ENCODE measurements around the gene HMCN1.
"Not testable (repeated sequence)": the region's sequence is repeated elsewhere in the genome, so short reads cannot be mapped to it uniquely, and the experiment has no call there.

The HMCN1 gene

DNA sequence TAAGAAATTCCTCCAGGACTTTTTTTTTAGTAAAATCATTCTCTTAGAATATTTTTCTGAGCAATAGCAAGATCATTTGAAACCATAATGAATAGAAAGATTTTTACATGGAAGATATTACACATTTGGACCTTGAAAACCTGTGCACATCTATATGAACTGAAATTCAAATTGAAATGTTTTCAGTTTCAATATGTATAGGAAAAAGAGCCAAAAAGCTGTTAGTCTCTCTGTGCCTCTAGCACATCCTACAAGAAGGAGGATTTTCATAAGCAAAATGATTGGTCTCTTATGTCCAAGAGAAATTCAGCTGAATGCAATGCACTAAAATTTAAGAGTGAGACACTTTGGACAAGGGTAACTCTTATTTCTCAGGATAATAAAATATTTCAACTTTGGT, 8.2 kb downstream of the HMCN1 start:
- DNase-seq: no peak

DNA sequence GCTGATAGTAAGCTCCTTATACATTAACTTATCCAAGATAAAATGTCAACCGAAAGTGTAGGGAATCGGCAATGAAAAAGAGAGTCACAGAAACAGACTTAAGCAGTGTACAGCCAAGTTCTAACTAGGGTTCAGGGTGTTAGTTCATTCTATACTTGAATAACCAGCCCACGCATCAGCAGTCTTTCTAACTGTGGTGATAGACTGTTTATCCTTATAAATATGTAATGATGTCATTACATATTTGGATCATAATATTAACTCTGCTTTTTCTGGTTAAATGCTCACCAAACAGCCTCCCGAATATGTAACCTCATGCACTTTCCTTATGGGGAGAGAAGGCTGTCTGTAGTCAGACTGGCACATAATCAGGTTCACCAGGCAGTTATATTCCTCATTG, 11.0 kb downstream of the HMCN1 start:
- no peak for DNase-seq

DNA sequence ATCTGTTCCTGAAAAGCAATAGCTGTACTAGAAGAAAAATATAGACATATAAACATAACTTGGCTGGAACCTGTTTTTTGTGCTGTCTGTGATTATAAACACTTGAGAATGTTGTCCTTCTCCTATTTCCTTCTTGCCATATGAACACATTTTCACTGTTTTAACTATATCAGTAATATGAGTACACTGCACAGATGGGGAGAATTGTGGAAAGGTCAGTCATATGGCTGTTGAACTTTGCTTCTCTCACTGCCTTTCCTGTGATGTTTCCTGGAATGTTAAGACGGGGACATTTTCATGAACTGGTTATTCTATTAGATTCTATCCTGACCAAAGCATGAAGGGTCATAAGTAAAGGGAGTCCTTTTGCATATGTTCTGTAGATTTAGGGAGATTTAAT, 24.9 kb downstream of the HMCN1 start:
- no peak for DNase-seq

DNA sequence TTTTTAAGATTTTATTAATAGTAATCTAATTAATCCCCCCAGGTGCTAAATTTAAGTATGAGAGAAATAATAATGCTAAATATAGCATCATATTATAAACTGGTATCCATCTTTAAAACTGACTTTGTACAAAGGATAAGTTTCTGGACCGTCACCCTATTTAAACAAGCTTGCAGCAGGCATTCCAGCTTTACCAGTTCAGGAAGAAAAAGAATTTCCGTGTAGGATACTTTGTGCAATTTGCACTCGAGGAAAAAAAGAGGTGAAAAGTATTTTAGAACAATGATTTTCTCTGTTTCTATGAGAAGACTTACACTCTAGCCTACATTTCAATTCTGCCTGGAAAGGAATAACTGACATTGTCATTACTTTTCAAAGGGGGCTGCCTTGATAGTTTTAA, 27.6 kb downstream of the HMCN1 start:
- no peak for DNase-seq

DNA sequence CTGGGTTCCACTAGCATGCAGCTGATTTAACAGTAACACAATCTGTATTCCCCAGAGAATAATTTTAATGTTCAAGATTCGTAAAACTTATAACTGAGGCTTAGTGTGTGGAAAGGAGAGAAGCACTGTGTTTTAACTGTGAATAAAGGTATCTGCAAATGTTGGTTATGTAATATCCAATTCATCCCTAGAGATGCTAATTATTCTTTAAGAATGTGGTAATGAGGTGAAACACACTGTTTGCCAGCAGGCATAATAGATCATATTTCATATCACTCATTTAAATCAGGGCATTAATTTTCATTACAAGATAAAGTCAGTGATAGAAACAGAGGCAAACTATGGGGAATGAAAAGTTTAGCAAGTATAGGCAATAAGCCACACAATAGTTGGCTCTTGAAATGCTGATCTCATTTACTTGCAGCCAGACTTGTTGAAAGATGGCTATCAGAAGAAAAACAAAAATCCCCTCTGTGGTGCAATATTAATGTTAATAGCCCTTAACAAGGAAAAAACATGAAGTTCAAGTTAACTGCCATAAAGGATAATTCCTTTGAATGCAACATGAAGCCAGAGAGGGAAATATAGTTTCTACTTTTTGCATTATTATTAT, 33.4 kb downstream of the HMCN1 start:
- peak; percentile 34 for DNase-seq

DNA sequence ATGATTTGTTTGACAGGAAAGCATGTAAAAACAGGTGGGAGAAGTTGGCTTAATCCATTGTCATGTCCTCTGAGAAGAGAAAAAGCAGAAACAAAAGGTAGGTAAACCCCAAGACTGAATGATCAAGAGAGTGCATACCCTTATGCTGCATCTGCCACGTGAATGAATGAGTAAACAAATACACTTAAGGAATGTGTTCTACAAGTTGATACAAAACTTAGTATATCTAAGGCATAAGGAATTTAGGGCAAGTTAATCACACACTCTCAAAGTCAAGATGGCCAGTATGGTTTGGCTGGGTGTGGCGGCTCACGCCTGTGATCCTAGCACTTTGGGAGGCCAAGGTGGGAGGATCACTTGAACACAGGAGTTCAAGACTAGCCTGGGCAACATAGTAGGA, 34.2 kb downstream of the HMCN1 start:
- DNase-seq: no peak

DNA sequence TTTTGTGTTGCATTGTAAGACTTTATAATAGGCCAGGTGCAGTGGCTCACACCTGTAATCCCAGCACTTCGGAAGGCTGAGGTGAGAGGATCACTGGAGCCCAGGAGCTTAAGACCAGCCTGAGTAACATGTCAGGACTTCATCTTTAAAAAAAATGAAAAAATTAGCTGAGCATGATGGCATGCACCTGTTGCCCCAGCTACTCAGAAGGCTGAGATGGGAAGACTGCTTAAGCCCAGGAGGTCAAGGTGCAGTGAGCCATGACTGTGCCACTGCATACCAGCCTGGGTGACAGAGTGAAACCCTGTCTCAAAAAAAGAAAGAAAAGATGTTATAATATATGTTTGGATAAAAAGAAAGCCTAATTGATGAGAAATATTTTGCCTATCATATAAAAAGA, 34.9 kb downstream of the HMCN1 start:
- DNase-seq: no peak

DNA sequence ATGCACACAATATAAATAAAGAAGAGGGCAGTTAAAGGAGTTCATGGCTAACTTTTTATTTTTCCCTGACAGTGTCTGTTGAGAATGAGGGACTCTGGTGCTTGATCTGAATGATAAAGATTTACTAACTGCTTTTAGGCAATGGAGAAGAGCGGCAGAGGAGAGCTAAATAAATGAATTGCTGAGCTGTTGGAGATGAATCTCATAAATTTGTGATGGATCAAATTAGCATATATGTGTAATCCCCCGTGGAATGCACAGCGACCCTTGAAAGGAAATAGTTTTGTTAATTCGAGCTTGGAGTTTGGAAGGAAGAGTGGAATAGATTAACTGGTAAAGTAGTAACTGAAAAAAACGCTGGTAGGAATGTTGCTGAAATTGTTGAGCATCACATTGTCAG, 40.2 kb downstream of the HMCN1 start:
- no peak for DNase-seq

DNA sequence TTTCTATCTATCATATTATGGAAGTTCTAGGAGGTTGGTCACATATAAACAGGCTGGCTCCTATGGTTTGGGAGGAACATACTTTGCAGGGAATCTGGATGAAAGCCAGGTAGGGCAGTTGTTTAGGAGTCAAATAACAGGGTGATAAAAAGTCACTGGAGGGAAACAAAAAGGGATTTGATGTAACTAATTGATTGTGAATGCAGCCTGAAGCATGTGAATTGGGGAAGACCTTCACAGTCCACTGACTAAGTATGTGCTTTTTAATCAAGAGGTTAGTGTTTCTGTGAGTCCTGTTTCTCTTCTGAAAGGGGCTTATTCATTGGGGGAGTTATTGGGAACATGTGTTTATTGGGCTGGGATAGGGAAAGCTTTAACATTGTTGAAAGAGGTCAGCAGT, 41.3 kb downstream of the HMCN1 start:
- DNase-seq: peak; percentile 95

DNA sequence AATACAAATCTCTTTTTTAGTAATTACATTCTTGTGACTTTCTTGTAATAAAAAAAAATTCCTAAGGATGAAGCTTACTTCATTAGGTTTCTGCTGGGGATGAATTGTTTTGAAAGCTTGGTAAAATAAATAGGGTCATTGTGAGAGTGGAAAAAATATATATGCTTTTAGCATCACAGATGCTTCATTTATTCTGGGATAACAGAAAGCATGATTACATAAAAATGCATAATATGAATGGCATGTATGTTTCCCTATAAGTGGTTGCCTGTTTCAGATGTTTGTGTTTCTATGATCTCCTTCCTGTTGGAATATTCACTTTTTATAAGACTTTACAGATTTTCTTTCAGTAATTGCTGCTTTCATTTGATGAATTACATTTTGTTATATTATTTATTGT, 42.3 kb downstream of the HMCN1 start:
- no peak for DNase-seq

DNA sequence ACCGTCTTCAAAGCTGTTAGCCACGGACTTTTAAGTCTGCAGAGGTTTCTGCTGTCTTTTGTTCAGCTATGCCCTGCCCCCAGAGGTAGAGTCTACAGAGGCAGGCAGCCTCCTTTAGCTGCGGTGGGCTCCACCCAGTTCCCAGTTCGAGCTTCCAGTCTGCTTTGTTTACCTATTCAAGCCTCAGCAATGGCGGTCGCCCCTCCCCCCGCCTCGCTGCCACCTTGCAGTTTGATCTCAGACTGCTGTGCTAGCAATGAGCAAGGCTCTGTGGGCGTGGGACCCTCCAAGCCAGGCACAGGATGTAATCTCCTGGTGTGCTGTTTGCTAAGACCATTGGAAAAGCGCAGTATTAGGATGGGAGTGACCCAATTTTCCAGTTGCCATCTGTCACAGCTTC, 49.7 kb downstream of the HMCN1 start:
- DNase-seq: not testable (repeated sequence)

DNA sequence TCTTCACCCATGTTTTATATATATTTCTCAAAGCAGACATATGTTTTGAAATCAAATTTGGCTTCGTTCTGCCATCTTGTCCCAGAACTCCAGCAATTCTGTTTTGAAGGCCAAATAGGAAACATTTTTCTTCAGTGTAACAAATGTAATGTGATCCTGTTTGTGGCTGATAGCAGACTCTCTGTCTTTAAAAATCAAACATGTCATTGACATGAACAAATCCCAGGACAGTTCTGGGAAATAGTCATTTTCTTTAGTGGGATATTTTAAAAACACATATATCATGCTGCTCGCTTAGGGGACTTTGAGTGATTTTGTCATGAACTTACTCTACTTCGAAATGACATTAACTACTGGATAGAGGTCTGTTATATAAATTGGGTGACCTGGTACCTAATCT, 51.4 kb downstream of the HMCN1 start:
- DNase-seq: no peak

DNA sequence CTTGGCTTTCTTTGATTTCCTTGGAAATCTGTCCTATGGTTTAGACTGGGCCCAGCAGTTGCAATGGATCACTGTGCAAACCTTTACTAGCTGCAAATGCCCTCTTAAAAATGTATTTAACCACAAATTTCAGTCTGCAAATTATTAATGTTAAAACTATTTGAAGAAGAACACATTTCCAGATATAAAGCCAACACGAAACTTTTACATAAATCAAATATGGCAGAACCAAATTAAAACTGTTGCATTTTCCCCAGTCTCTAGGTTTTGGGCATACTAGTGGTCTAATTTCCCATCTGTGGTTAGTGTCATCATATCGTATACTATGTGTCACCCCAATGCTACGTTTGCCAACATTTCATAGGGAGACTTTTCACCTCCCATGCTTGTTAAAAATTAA, 52.3 kb downstream of the HMCN1 start:
- no peak for DNase-seq

DNA sequence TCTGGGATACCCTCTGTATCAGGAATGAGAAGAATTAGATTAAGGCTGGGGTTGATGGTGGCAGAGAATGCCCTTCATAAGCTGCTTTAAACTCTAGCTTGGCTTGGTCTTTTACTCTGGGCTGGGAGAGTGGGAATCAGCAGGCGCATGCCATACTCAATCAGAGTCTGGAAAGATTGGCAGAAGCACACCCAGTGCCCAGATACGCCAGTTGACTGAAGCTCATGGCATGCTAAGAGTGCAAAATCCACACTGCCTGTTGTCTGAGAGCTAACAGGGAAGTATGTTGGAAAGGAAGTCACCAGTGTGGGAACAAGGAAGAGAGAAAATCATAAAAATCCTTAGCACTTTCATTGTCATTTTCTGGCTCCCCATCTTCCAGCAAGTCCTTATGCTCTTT, 53.0 kb downstream of the HMCN1 start:
- no peak for DNase-seq

DNA sequence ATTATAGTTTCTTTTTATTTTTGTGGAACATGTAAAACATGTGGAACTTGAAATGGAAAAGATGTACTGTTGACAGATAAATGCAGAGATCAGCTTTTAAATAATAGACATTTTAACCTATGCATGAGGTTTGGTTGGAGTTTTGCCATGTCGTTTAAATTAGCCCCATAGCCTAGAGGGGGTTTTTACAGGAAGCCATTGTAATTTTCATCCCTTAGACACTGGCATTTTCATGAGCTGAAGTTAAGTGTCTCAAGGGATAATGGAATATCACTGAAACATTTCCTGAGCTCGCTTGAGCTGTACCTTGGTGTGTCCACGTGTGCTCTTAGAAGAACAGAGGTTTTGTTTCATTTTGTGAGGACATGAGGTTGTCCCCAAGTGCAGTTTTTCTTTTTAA, 54.2 kb downstream of the HMCN1 start:
- DNase-seq: no peak

DNA sequence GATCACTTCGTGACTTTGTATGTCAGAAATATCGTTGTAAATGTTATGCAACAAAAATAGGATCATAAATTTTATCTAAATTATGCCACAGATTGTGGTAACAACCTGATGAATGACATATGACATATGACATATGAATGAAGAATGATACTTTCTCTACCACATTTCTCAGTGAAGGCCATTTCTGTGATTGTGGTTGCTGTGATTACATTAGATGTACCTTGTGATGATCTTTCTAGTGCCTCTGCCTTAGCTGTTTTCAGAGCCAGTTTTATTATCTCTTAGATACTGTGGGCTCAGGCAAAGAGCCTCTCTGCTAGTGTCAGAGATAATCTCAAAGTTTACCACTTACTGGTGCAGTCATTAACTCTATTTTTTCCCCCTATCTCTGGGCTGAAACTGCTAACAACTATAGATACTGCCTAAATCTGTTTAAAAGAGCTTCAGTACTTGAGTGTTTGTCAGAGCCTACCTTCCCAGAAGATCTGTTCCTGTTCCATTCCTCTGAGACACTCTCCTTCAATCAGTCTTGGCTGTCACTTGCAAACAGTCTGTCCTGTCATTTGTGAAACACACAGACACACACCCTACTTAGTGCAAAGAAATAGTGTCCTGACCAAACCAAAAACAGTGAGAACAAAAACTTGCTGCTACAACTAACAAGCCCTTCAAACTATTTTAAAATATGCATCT, 55.5 kb downstream of the HMCN1 start:
- DNase-seq: no peak

DNA sequence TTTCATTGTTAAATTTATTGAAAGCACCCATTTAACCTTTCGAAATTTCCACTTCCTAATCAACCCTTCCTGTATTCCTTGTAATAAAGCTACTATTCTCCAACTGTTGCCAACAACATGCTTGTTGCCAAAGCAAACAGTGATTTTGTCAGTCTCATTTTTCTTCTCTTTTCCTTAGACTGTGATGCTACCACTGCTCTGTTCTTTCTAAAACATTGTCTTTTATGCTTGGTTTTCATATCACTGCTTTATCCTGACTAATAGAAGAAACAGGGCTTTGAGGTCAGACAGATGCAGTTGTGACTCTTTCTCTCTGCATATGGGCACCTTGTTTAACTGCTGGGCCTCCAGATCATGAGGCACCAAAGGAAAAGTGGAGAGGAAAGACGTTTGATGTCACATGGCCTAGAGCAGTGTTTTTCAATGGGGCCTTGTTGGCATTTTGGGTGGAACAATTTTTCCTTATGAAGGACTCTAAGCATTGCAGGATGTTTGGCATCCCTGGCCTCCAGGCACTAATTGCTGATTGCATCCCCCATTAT, 56.1 kb downstream of the HMCN1 start:
- no peak for DNase-seq

DNA sequence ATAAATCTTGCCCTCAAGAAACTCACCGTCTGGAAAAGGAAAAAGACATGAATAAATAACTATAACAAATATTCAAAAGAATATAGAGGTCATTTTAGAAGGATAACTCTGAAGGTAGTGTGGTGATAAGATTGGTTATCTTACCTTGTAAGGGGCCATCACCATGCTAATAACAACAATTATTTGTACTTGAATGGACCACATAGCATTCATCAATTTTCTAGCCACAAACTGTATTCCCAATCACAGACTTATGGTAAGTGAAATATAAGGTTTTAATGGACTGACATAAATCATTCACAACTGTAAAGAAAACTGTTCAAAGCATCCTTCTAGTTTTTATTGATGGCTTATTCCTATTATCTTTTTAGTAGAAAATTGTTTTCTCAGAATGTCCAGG, 57.8 kb downstream of the HMCN1 start:
- DNase-seq: no peak

DNA sequence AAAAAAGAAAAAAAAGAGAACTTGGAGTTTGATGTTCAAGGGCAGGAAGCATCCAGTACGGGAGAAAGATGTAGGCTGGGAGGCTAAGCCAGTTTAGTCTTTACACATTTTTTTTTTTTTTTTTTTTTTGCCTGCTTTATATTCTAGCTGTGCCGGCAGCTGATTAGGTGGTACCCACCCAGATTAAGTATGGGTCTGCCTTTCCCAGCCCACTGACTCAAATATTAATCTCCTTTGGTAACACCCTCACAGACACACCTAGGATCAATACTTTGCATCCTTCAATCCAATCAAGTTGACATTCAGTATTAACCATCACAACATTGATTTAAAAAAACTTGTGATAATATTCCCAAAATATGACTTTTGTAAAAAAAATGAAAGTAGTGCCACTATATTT, 60.3 kb downstream of the HMCN1 start:
- DNase-seq: not testable (repeated sequence)

DNA sequence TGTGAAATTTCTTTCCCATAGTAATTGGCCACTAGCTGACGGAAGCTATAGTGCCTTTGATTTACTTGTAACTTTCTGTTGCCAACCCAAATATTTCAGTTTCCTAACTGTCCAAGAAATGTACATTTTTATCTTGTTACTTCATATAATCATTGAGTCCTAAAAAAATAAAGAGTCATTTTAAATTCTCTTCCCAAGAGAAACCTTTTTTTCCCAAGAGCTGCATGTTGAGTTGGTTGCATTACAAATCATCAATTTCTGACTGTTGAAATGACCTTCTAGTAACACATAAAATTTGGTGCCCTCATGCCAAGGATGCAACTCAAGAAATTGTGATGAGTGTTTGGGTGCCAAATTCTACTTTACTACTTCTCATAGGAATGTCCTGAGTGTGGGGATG, 61.0 kb downstream of the HMCN1 start:
- DNase-seq: no peak

DNA sequence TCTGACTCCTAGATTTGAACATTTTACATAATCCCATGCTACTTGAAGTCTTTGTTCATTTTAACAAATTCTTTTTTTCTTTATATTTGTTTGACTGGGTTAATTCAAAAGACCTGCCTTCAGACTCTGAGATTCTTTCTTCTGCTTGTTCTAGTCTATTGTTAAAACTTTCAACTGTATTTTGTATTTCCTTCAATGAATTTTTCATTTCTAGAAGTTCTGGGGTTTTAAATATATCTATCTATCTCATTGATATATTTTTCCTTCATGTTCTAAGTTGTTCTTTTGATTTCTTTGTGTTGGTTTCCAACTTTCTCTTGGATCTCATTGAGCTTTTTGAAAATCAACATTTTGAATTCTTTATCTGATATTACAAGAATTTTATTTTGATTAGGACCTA, 64.3 kb downstream of the HMCN1 start:
- no peak for DNase-seq

DNA sequence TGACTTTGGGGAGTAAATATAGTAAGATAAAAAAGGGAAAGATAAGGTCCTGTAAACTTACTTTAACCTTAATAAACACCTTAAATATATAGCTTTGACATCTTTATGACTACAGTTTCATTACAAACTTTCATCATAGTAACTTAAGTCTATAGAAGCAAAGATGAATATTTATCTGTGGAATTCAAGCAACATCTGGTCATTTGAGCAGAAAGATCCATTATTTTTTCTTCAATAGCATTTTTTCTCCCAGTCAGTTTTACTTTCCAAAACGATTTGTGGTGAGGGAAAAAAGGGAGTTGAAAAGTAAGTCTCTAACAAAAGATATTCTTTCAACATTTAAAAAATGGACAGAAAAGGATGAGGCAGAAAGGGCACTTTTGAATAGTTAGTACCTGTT, 69.0 kb downstream of the HMCN1 start:
- no peak for DNase-seq

DNA sequence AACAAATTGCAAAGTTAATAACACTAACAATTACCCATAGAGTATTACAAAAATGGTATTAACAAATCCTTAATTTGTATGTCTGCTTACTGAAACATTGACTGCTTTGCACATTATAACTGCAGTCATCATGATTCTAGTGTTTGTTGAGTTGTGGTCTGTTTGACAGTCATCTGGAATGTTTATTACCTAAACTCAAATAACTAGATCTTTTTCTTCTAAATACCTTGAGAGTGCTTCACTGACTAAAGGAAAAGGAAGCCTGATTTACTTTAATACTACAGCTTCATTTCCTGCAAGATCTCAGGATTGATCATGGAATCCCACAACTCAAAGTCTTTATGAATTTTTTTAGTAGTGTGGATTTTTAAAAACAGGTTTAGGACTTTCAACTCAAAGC, 70.0 kb downstream of the HMCN1 start:
- no peak for DNase-seq

DNA sequence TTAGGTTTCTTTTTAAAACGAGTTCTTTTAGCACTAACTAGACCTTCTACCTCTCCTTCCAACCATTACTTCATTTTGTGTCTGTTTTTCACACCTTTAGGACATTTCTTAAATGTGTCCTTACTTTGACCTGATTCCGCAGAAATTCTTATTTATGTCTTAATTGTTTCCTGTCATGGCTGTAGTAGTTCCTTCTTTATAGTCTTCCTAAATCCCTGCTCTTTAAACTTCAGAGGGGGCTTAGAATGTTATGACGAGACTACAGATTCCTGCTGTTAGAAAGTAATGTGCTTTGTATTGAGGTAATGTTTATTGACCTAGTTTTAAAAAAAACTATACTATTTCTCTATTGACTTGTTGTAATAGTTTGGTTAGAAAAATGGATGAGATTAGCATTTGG, 70.4 kb downstream of the HMCN1 start:
- no peak for DNase-seq

DNA sequence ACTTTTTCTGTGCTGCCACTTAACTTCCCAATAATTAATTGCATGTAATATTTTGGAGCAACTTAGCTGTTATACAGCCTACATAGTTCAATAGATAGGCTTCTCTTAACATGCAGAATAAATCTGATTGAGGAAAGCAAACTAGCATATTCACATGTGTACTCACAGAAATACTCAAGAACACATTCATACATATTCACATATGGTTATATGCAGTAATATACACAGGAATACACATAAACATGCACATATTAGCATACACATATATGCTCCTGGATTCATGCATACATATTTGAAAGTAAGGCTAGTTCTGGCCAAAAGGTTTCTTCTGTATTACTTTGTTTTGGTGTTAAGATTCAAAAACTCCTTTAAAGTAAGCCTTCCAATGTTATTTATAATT, 73.1 kb downstream of the HMCN1 start:
- no peak for DNase-seq
